Left ventricle myocardium inferior (tissue), 1 donor: ENCODE measurements around the gene PDCD4. TPM values are rescaled to one million over a fixed set of nuclear protein-coding genes. Genes with fewer than 3 reads are reported as not detected.

Source experiments
- DNase-seq: peaks from one replicate; pipeline ENCODE4 v3.0.0-alpha.2; 2020
- H3K27ac ChIP-seq: fragments of 200-600 bp; replicated peaks from 2 replicates; pipeline ENCODE4 v1.8.0; 2021
- H3K27me3 ChIP-seq: fragments of 200-600 bp; 2 replicates; pipeline ENCODE4 v1.8.0; 2021; ENCODE audit warnings: low read depth
- H3K36me3 ChIP-seq: fragments of 200-600 bp; 2 replicates; pipeline ENCODE4 v1.8.0; 2021
- H3K4me1 ChIP-seq: fragments of 200-600 bp; 2 replicates; pipeline ENCODE4 v1.8.0; 2021
- H3K4me3 ChIP-seq: fragments of 200-600 bp; 2 replicates; pipeline ENCODE4 v1.8.0; 2021; ENCODE audit warnings: mild to moderate bottlenecking, moderate library complexity
- H3K9me3 ChIP-seq: fragments of 200-600 bp; replicated peaks from 2 replicates; pipeline ENCODE4 v1.8.0; 2021
- CTCF ChIP-seq: fragments of 200-600 bp; IDR thresholded peaks from 2 replicates; pipeline ENCODE4 v1.8.0; 2021; ENCODE audit warnings: antibody characterized with exemption, mild to moderate bottlenecking, borderline replicate concordance
- intact Hi-C: fragments of 100-400 bp; cut with micrococcal nuclease; formaldehyde crosslinking; loops from one replicate; pipeline ENCODE4 v1.11.0; 2022
- total RNA-seq: library from RNA; stranded (reverse); fragmentation: NEBNext Ultra II Directional; extraction: Animal tissue kit (Norgen Biotek cat#: 25700); gene quantifications from one replicate; pipeline ENCODE4 v1.2.1, GENCODE V29; 2021
- donor health status: DM: no; HTN: yes; CAD: no; lungs with severe emphysema.

Gene PDCD4
- total RNA-seq, 1 donor from 2014 or later = 86.5 TPM

- intact Hi-C loops = no loop called here
- peaks cover 68% of the 10 kb centered on the region for H3K4me1 ChIP-seq
These were observed 2.2 kb downstream of the PDCD4 start for GRCh38 chr10:110873951-110874350.

DNA sequence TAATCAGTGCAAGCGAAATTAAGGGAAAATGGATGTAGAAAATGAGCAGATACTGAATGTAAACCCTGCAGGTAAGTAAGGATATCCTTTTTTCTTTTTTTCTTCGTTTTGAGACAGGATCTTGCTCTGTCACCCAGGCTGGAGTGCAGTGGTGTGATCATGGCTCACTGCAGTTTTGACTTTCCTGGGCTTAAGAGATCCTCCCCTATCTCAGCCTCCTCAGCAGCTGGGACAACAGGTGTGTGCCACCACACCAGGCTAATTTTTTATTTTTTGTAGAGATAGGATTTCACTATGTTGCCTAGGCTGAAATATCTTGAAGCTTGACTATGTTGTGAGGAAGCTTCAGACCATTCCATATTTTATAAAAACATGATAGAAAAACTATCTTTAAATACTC lies 4.3 kb downstream of the PDCD4 start:
- H3K36me3 ChIP-seq = peaks cover 18% of the 10 kb centered on the region
- no peaks in the 10 kb centered on the region for H3K27me3 ChIP-seq
- no peak overlapping the region for H3K4me3 ChIP-seq
- intact Hi-C loops = no loop called here
- peaks cover 80% of the 10 kb centered on the region for H3K4me1 ChIP-seq
- DNase-seq = no peak
- TF ChIP-seq CTCF = no peak
- no peaks in the 10 kb centered on the region for H3K9me3 ChIP-seq
- H3K27ac ChIP-seq = no peak overlapping the region

More at GRCh38 chr10:110873951-110874350, 2.2 kb downstream of the PDCD4 start:
- Histone ChIP-seq H3K27ac (peak overlapping the region; percentile 98), H3K4me3 (peak overlapping the region; percentile 98), H3K27me3 (no peaks in the 10 kb centered on the region), H3K36me3 (peaks cover 17% of the 10 kb centered on the region), H3K9me3 (no peaks in the 10 kb centered on the region)
- no peak for TF ChIP-seq CTCF
- no peak for DNase-seq

GRCh38 chr10:110876788-110877187 lies 5.1 kb downstream of the PDCD4 start:
- intact Hi-C loops = no loop called here
- no peaks in the 10 kb centered on the region for H3K27me3 ChIP-seq
- H3K4me3 ChIP-seq = no peak overlapping the region
- H3K36me3 ChIP-seq = peaks cover 26% of the 10 kb centered on the region
- TF ChIP-seq CTCF = no peak
- no peaks in the 10 kb centered on the region for H3K9me3 ChIP-seq
- H3K27ac ChIP-seq = no peak overlapping the region
- no peak for DNase-seq
- peaks cover 77% of the 10 kb centered on the region for H3K4me1 ChIP-seq

DNA sequence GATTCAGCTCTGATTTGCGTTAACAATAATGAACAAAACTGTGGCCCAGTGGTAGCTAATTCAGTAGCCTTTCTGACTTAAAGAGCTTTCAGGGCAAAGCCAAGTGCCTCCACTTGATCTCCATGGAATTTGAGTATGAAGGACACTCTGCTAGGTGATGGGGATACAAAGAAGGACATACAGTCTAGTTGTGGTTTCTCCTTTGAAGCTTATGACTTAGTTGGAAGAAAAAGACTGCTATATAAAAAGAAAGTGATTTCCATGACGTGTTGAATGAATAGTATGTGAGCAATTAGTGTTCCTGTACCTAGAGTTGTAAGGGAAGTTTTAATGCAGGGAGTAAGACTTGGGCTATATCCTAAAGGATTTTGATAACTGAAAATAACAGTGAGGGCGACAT lies 8.3 kb downstream of the PDCD4 start:
- Histone ChIP-seq H3K27ac (peak overlapping the region; percentile 75), H3K9me3 (no peaks in the 10 kb centered on the region), H3K27me3 (no peaks in the 10 kb centered on the region), H3K36me3 (peaks cover 56% of the 10 kb centered on the region), H3K4me3 (peak overlapping the region; percentile 52), H3K4me1 (peaks cover 71% of the 10 kb centered on the region)
- no peak for TF ChIP-seq CTCF
- no peak for DNase-seq
- intact Hi-C loops = loop anchor here (10.0 kb wide), 1 partner anchor 275 kb away; no protein-coding TSS in a partner anchor

DNA sequence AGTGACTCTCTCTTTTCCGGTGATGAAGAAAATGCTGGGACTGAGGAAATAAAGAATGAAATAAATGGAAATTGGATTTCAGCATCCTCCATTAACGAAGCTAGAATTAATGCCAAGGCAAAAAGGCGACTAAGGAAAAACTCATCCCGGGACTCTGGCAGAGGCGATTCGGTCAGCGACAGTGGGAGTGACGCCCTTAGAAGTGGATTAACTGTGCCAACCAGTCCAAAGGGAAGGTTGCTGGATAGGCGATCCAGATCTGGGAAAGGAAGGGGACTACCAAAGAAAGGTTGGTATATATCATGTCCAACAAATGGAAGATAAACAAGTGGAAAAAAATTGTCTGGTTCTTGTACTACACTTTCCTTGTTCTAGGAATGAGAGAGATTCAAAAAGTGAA lies 9.5 kb downstream of the PDCD4 start:
- intact Hi-C loops = loop anchor here (10.0 kb wide), 1 partner anchor 276 kb away; no protein-coding TSS in a partner anchor
- DNase-seq = no peak
- Histone ChIP-seq H3K9me3 (no peaks in the 10 kb centered on the region), H3K27me3 (no peaks in the 10 kb centered on the region), H3K27ac (peak overlapping the region; percentile 75), H3K4me3 (peak overlapping the region; percentile 52), H3K36me3 (peaks cover 62% of the 10 kb centered on the region), H3K4me1 (peaks cover 66% of the 10 kb centered on the region)
- no peak for TF ChIP-seq CTCF
